Mammary epithelial cell (primary cell): ENCODE measurements around the gene PIGK.

Experiments
- EZH2 ChIP-seq: IDR thresholded peaks from 2 replicates; pipeline ENCODE4 v1.6.1; 2012; ENCODE audit warnings: low read length, inconsistent platforms, borderline replicate concordance
- TF ChIP-seq, protein P1 (sequence below), 2 donors: IDR thresholded peaks in 1 of 2; conservative IDR thresholded peaks in 1 of 2; 2 replicates each; pipeline ENCODE4 v1.5.1; 2011 to 2012; ENCODE audit warnings: inconsistent platforms in 2 of 2, low read length in 2 of 2, mild to moderate bottlenecking in 2 of 2, control low read depth in 1 of 2, low read depth in 1 of 2; ENCODE audit not compliant: insufficient read depth in 1 of 2; ENCODE audit errors: extremely low read depth in 1 of 2

DNA sequence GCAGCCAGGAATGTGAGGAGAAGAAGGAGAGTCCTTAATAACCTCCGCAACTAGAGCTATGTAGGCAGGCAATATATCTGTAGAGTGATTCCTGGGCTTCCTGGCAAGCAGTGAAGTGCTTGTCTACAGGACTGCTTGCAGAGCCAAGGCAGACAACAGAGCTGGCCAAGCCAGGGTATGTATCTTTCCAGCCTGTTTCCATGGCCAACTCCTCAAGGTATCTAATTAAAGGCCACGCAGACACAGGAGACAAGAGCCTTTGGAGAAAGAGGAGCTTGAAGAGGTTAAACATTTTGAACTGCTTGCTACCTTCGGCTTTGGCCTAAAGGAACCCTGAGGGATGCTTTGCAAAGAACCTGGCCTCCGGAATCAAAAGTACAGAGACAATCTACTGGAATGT, 137.4 kb downstream of the PIGK start:
- TF ChIP-seq, protein P1, sequence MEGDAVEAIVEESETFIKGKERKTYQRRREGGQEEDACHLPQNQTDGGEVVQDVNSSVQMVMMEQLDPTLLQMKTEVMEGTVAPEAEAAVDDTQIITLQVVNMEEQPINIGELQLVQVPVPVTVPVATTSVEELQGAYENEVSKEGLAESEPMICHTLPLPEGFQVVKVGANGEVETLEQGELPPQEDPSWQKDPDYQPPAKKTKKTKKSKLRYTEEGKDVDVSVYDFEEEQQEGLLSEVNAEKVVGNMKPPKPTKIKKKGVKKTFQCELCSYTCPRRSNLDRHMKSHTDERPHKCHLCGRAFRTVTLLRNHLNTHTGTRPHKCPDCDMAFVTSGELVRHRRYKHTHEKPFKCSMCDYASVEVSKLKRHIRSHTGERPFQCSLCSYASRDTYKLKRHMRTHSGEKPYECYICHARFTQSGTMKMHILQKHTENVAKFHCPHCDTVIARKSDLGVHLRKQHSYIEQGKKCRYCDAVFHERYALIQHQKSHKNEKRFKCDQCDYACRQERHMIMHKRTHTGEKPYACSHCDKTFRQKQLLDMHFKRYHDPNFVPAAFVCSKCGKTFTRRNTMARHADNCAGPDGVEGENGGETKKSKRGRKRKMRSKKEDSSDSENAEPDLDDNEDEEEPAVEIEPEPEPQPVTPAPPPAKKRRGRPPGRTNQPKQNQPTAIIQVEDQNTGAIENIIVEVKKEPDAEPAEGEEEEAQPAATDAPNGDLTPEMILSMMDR (conservative IDR thresholded peaks at IDR 0.05 in 1 of 2, IDR thresholded peaks at IDR 0.05 in 1 of 2; ENCODE audit: extremely low read depth in 1 of 2, insufficient read depth in 1 of 2, low read depth in 1 of 2, low read length in 2 of 2) = no peak
- no peak for TF ChIP-seq EZH2
